ENCODE results near the gene PPP1CC.
"Not testable (repeated sequence)": the region's sequence is repeated elsewhere in the genome, so short reads cannot be mapped to it uniquely, and the experiment has no call there.

Gene PPP1CC
- total RNA-seq = 228 to 563 reads per million in 2 experiments

- DNase-seq (ENCODE audit: low read depth) = peak; percentile 89
These were observed at the start of gene PPP1CC for GRCh38 chr12:110742718-110743570. PPP1CC (minus strand) TSS chr12:110742891; CDS start chr12:110742707, 184 bp downstream.

GRCh38 chr12:110791589-110791988 is 48.9 kb upstream of the PPP1CC start:
- no peak for DNase-seq (ENCODE audit: low read depth)

GRCh38 chr12:110790301-110790700 is 47.6 kb upstream of the PPP1CC start:
- DNase-seq (ENCODE audit: low read depth) = no peak

GRCh38 chr12:110786012-110786411 is 43.3 kb upstream of the PPP1CC start:
- DNase-seq (ENCODE audit: low read depth) = no peak

GRCh38 chr12:110785240-110785639 is 42.5 kb upstream of the PPP1CC start:
- no peak for DNase-seq (ENCODE audit: low read depth)

GRCh38 chr12:110782922-110783321 is 40.2 kb upstream of the PPP1CC start:
- DNase-seq (ENCODE audit: low read depth) = no peak

- DNase-seq (ENCODE audit: low read depth) = no peak
These were observed 39.4 kb upstream of the PPP1CC start for GRCh38 chr12:110782094-110782493.

GRCh38 chr12:110780448-110780847 is 37.8 kb upstream of the PPP1CC start:
- DNase-seq (ENCODE audit: low read depth) = peak; percentile 31

GRCh38 chr12:110778833-110779577 is 36.3 kb upstream of the PPP1CC start:
- DNase-seq (ENCODE audit: low read depth) = no peak

- DNase-seq (ENCODE audit: low read depth) = no peak
These were observed 33.7 kb upstream of the PPP1CC start for GRCh38 chr12:110776410-110776809.

- DNase-seq (ENCODE audit: low read depth) = no peak
These were observed 33.3 kb upstream of the PPP1CC start for GRCh38 chr12:110775997-110776396.

GRCh38 chr12:110774824-110775223 is 32.1 kb upstream of the PPP1CC start:
- DNase-seq (ENCODE audit: low read depth) = no peak

- no peak for DNase-seq (ENCODE audit: low read depth)
These were observed 26.3 kb upstream of the PPP1CC start for GRCh38 chr12:110768960-110769359.

- DNase-seq (ENCODE audit: low read depth) = no peak
These were observed 25.2 kb upstream of the PPP1CC start for GRCh38 chr12:110767863-110768262.

GRCh38 chr12:110766311-110767154 is 23.8 kb upstream of the PPP1CC start:
- DNase-seq (ENCODE audit: low read depth) = no peak

GRCh38 chr12:110765572-110765971 is 22.9 kb upstream of the PPP1CC start:
- not testable (repeated sequence) for DNase-seq (ENCODE audit: low read depth)

- no peak for DNase-seq (ENCODE audit: low read depth)
These were observed 22.4 kb upstream of the PPP1CC start for GRCh38 chr12:110765111-110765510.

- DNase-seq (ENCODE audit: low read depth) = no peak
These were observed 20.9 kb upstream of the PPP1CC start for GRCh38 chr12:110763583-110763982.

- DNase-seq (ENCODE audit: low read depth) = no peak
These were observed 20.2 kb upstream of the PPP1CC start for GRCh38 chr12:110762891-110763290.

- DNase-seq (ENCODE audit: low read depth) = no peak
These were observed 17.5 kb upstream of the PPP1CC start for GRCh38 chr12:110760204-110760609.

- no peak for DNase-seq (ENCODE audit: low read depth)
These were observed 16.2 kb upstream of the PPP1CC start for GRCh38 chr12:110758922-110759321.

GRCh38 chr12:110756611-110757010 is 13.9 kb upstream of the PPP1CC start:
- no peak for DNase-seq (ENCODE audit: low read depth)

Data from T follicular helper cell (primary cell).